Stimulated activated naive CD8-positive, alpha-beta T cell treated with anti-CD3 and anti-CD28 coated beads, Interleukin-15, amount 100 ng/mL, for 72 hours (primary cell): ENCODE results near the gene SLMAP.
"Not testable (repeated sequence)": the region's sequence is repeated elsewhere in the genome, so short reads cannot be mapped to it uniquely, and the experiment has no call there.

ENCODE experiments used
- ATAC-seq: fragments of 150-1000 bp; cut with Tn5 transposase; 2 replicates; pipeline ENCODE4 v1.10.0; 2021; ENCODE audit warnings: mild to moderate bottlenecking, moderate library complexity
- DNase-seq, 2 donors: peaks; one replicate each; pipeline ENCODE4 v3.0.0; 2021 to 2022
- H3K27ac Mint-ChIP-seq, 2 donors: one replicate each; pipeline ENCODE4 v1.8.0; 2022; ENCODE audit warnings: mild to moderate bottlenecking in 2 of 2, mixed read lengths in 2 of 2, moderate library complexity in 2 of 2
- H3K27me3 Mint-ChIP-seq: one replicate; pipeline ENCODE4 v1.8.0; 2022; ENCODE audit warnings: mixed read lengths
- H3K4me1 Mint-ChIP-seq: one replicate; pipeline ENCODE4 v1.8.0; 2022; ENCODE audit warnings: mild to moderate bottlenecking, mixed read lengths
- H3K4me3 Mint-ChIP-seq, 2 donors: one replicate each; pipeline ENCODE4 v1.8.0; 2022; ENCODE audit warnings: mild to moderate bottlenecking in 2 of 2, mixed read lengths in 2 of 2, moderate library complexity in 1 of 2
- H3K9me3 Mint-ChIP-seq, 2 donors: one replicate each; pipeline ENCODE4 v1.8.0; 2022; ENCODE audit warnings: mixed read lengths in 2 of 2

The SLMAP gene

DNA sequence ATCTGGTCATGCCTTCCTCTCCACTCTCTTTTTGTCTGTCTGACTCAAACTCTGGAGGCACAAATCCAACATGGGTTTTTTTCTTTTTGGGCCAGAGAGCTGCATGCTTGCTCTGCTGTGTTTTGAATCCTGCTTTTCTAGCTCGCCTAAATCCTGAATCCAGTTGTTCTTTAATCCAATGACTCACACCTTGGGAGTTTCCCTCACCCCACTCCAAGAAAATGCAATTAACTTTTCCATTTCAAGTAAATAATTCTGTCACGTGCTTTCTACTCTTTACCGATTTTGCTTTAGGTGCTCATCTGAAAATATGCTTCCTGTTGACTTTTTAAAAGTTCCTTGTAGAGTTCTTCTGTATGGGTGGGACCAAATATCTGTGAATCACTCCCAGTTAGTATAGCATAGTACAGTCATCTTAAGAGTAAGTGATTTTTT is 47.6 kb downstream of the SLMAP start:
- Mint-ChIP-seq H3K4me1 (peaks cover 58% of the 10 kb centered on the region), H3K4me3 (peak overlapping the region; percentile 52 to 62), H3K27me3 (no peaks in the 10 kb centered on the region), H3K9me3 (no peaks in the 10 kb centered on the region), H3K27ac (peak overlapping the region; percentile 0 to 14)
- DNase-seq, result no peak
- peak; percentile 86 for ATAC-seq

DNA sequence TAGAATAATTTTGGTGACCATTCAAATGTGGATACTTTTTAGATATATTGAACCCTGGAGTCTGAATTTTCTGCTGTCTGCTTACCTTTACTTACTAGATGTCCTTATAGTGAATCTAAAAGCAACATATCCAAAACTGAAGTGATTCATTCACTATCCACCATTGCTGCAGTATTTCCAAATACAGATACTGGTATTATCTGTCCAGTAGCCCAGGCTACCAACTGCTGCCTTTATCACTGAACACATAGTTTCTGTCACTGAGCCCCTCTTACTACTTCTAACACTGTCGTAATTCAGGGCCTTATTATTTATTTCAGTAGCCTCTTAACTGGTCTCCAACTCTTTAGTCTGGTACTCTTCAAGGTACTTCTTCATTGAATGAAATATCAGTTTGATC is 49.2 kb downstream of the SLMAP start:
- ATAC-seq (no peak), DNase-seq (no peak)
- peaks cover 70% of the 10 kb centered on the region for H3K4me1 Mint-ChIP-seq
- no peaks in the 10 kb centered on the region for H3K9me3 Mint-ChIP-seq
- H3K27me3 Mint-ChIP-seq, result no peaks in the 10 kb centered on the region
- no peak overlapping the region for H3K4me3 Mint-ChIP-seq
- H3K27ac Mint-ChIP-seq, result peak overlapping the region in 1 of 2 donors; percentile 62

DNA sequence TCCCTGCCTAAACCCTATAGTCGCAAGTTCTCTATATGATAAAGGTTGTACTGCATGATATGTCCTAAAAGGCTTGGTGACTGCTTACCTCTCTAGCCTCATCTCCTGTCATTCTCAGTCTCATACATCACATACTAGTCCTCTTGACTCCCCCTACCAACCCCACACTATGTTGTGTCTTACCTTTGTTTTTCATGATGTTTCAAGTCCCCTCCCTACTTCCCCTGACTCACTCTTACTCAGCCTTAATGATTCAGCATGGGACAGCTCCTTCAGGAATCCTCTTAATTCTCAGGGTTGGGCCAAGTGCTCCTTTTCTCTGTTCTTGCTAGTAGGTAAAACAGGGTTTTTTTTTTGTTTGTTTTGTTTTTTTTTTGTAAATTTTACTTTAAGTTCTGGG is 49.6 kb downstream of the SLMAP start:
- Mint-ChIP-seq H3K27ac (no peak overlapping the region), H3K9me3 (no peaks in the 10 kb centered on the region), H3K4me1 (peaks cover 70% of the 10 kb centered on the region), H3K4me3 (no peak overlapping the region), H3K27me3 (no peaks in the 10 kb centered on the region)
- DNase-seq (no peak), ATAC-seq (peak; percentile 72)

DNA sequence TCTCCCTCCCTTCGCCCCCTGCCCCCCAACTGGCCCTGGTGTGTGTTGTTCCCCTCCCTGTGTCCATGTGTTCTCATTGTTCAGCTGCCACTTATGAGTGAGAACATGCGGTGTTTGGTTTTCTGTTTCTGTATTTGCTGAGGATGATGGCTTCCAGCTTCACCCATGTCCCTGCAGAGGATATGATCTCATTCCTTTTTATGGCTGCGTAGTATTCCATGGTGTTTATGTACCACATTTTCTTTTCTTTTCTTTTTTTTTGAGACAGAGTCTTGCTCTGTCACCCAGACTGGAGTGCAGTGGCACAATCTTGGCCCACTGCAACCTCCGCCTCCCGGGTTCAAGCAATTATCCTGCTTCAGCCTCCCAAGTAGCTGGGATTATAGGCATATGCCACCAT is 50.1 kb downstream of the SLMAP start:
- not testable (repeated sequence) for ATAC-seq, H3K9me3 Mint-ChIP-seq, H3K27me3 Mint-ChIP-seq, H3K4me3 Mint-ChIP-seq, H3K27ac Mint-ChIP-seq, DNase-seq
- H3K4me1 Mint-ChIP-seq, result peaks cover 70% of the 10 kb centered on the region

DNA sequence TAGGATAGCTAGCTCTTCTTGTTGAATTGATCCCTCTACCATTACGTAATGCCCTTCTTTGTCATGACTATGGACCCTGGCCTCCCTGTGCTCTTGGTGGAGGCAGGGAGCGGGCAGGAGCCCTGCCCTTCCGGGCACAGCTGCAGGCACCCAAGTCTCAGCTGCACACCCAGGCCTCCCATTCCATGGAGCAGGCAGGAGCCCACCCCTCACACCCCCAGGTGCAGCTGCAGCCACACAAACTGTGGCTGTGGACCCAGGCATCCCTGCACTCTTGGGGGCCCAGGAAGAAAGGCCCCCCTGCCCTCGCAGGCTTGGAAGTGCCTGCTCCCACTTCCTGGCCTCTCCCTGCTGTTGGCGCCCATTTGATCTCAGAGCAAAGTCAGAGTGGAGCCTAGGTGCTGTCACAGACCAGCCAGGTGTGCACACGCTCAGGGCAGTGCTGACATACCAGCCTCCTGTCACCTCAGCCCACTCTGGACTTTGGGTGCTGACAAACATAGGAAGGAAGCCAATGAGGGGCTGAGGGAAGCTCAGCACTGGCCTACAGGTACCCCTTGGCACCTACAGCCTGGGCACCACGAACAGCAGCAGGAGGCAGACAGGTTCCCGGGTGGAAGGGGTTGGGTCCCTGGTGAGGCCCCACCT is 53.0 kb downstream of the SLMAP start:
- ATAC-seq, result no peak
- Mint-ChIP-seq H3K27ac (no peak overlapping the region), H3K9me3 (peaks cover 6 to 7% of the 10 kb centered on the region in 2 donors), H3K4me3 (no peak overlapping the region), H3K4me1 (peaks cover 57% of the 10 kb centered on the region), H3K27me3 (no peaks in the 10 kb centered on the region)
- DNase-seq, result no peak

DNA sequence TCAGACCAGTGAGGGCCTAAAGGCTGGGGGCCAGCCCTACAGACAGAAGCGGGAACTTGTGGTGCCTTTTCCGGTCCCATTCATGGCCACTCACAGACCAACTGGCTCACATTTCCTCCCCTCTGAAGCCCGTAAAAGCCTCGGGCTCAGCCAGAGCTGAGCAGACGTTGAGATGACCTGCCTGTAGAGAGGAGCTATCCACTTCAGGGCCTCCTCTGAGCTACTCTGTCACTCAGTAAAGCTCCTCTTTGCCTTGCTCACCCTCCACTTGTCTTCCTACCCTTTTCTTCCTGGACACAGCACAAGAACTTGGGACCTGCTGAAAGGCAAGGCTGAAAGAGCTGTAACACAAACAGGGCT is 53.5 kb downstream of the SLMAP start:
- H3K4me3 Mint-ChIP-seq, result no peak overlapping the region
- ATAC-seq, result no peak
- peaks cover 6 to 7% of the 10 kb centered on the region in 2 donors for H3K9me3 Mint-ChIP-seq
- peak overlapping the region in 1 of 2 donors; percentile 77 for H3K27ac Mint-ChIP-seq
- peaks cover 57% of the 10 kb centered on the region for H3K4me1 Mint-ChIP-seq
- no peak for DNase-seq
- no peaks in the 10 kb centered on the region for H3K27me3 Mint-ChIP-seq

DNA sequence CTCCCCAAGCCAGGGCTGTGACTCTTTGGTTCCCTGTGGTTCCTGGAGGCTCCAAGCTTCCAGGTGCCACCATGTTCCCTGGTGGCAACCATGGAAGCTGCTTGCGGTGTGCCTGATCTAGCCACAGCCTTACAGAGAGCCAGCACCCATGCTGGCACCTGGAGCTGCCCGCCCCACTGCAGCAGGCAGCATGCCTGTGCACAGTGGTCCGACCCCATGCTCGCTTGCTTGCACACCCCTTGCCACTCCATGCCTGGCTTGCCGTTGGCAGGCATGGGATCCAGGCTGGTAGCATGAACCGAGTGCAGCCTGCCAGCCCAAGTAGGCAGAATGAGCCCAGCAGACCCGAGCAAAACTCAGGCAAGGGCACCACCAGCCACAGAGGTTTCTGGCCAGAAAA is 53.9 kb downstream of the SLMAP start:
- DNase-seq, result no peak
- no peak for ATAC-seq
- H3K9me3 Mint-ChIP-seq, result peaks cover 6 to 7% of the 10 kb centered on the region in 2 donors
- H3K4me1 Mint-ChIP-seq, result peaks cover 57% of the 10 kb centered on the region
- H3K27ac Mint-ChIP-seq, result peak overlapping the region in 1 of 2 donors; percentile 77
- H3K4me3 Mint-ChIP-seq, result no peak overlapping the region
- no peaks in the 10 kb centered on the region for H3K27me3 Mint-ChIP-seq

DNA sequence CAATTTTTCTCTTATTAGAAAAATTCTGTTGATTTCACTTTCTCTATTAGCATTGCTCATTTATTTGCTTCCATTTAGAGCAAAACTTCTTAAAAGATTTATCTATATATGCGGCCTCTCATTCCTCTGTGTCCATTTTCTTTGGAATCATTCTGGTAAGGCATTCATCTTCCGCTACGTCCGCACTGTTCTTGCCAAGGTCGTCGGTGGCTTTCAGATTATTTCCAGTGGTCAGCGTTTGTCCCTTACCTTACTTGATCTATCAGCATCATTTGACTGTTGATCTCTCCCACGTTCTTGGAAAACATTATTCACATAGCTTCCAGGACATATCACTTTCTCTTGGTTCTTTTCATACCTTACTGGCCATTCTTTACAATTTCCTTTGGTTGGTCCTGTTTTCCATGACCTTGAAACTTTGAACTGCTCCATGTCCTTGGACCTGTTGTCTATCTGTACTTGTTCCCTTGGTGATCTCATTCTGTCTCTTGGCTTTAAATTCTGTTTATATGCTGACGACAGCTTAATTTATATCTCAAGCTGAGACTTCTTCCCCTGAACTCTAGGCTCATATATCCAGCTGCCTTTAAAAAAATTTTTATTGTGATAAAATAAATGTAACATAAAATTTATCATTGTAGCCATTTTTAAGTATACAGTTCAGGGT is 54.5 kb downstream of the SLMAP start:
- DNase-seq (no peak), ATAC-seq (no peak)
- Mint-ChIP-seq H3K27me3 (no peaks in the 10 kb centered on the region), H3K27ac (no peak overlapping the region), H3K4me1 (peaks cover 55% of the 10 kb centered on the region), H3K4me3 (no peak overlapping the region), H3K9me3 (peaks cover 6 to 7% of the 10 kb centered on the region in 2 donors)

DNA sequence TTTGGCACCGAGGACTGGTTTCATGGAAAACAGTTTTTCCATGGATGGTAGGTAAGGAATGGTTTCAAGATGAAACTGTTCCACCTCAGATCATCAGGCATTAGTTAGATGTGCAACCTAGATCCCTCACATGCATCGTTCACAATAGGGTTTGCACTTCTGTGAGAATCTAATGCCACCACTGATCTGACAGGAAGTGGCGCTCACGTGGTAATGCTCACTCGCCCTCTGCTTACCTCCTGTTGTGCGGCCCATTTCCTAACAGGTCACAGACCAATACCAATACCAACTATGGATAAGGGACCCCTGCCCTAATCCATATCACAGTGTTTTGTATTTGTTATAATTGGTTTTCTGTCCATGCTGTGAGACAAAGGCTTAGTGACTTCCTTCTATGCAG is 58.9 kb downstream of the SLMAP start:
- Mint-ChIP-seq H3K27me3 (no peaks in the 10 kb centered on the region), H3K27ac (no peak overlapping the region), H3K4me3 (peak overlapping the region in 1 of 2 donors; percentile 61), H3K9me3 (peaks cover 6 to 7% of the 10 kb centered on the region in 2 donors), H3K4me1 (peaks cover 41% of the 10 kb centered on the region)
- ATAC-seq, result peak; percentile 83
- DNase-seq, result peak; percentile 7 to 26

DNA sequence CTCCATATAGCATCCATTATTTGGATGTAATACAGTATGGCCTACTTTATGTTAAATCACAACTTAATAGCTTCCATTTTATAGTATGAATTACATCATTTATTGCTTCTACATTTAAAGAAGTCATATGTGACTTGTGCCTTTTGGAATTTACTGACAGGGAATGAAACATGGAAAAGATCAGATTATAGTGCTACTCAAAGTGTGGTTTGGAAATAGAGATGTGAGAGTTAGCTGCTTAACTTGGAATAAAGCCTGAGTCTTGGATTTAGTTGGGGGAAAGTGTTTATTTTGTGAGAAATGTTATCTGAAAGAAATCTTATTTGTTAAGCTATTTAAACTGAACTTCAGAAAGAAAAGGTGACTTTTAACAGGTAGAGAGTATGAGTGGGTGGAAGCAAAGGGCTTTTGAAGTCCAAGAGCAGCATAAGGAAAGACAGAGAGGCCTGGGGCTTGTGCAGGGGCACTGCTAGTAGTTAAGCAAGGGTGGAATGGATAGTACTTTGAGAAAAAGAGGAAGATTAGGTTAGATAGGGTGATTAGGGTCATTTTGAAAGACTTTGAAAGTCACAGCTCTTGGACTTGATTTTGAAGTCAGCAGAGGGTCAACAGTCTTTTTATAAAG is 60.5 kb downstream of the SLMAP start:
- peaks cover 40% of the 10 kb centered on the region for H3K4me1 Mint-ChIP-seq
- no peak for DNase-seq
- no peak for ATAC-seq
- no peak overlapping the region for H3K4me3 Mint-ChIP-seq
- peak overlapping the region in 1 of 2 donors; percentile 8 for H3K27ac Mint-ChIP-seq
- peaks cover 6 to 7% of the 10 kb centered on the region in 2 donors for H3K9me3 Mint-ChIP-seq
- H3K27me3 Mint-ChIP-seq, result no peaks in the 10 kb centered on the region

DNA sequence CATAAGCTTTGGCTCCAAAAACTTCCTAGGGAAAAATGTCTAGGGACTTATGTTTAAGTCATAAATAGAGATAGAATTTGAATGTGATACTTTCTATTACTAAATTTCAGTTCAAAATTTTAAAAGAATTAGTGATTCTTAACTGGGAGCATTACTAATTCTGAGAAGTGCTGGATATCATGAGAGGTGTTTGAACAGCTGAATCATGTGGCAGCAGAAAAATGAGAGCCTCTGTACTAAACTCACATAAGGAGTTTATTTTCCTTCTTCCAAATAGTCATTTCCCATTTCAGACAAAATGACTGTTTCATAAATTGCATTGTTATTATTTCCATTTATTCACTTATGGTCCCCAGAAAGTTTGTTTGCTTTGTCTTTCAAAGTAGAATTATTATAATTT is 62.7 kb downstream of the SLMAP start:
- H3K27ac Mint-ChIP-seq, result peak overlapping the region in 1 of 2 donors; percentile 68
- ATAC-seq, result no peak
- H3K27me3 Mint-ChIP-seq, result no peaks in the 10 kb centered on the region
- no peaks in the 10 kb centered on the region for H3K9me3 Mint-ChIP-seq
- H3K4me1 Mint-ChIP-seq, result peaks cover 40% of the 10 kb centered on the region
- no peak for DNase-seq
- no peak overlapping the region for H3K4me3 Mint-ChIP-seq

DNA sequence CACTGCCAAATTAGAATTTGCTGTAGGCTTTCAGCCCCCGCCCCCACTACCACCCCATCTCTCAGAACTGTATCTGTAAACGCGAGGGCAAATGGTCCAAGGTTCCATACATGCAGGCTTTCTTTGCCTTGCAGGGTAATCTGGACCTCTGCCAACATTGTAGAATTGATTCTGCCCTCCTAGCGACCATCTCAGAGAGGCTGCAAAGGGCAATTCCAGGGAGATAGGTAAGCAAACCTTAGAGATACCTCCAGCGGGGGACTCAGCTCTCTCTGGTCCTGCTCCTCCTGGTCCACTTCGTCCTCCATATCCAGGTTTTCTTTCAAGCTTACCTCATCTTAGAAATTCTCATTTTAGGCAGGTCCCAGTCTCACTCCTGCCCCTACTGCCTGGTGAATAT is 64.4 kb downstream of the SLMAP start:
- ATAC-seq (no peak), DNase-seq (no peak)
- Mint-ChIP-seq H3K27me3 (no peaks in the 10 kb centered on the region), H3K4me1 (peaks cover 32% of the 10 kb centered on the region), H3K27ac (no peak overlapping the region), H3K9me3 (no peaks in the 10 kb centered on the region), H3K4me3 (no peak overlapping the region)

DNA sequence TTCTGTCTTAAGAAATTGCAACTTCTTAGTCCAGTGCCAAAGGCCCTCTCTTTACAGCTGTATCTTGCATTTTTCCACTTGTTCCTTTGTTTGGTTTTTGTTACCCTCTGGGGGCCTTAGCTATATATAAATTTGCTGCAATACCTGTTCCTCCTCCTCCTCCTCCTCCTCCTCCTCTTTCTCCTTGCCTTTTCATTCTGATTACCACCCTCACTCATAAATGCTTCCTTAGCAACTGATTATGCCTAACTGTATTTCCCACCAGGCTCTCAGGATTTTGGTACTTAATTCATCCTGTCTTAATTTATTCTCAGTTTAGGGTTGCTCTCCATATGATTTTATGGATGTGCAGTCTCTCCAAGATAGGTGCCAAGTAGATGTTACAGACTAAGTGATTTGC is 65.7 kb downstream of the SLMAP start:
- no peaks in the 10 kb centered on the region for H3K9me3 Mint-ChIP-seq
- DNase-seq (no peak), ATAC-seq (no peak)
- no peak overlapping the region for H3K4me3 Mint-ChIP-seq
- H3K27me3 Mint-ChIP-seq, result no peaks in the 10 kb centered on the region
- H3K4me1 Mint-ChIP-seq, result peaks cover 37% of the 10 kb centered on the region
- H3K27ac Mint-ChIP-seq, result no peak overlapping the region

DNA sequence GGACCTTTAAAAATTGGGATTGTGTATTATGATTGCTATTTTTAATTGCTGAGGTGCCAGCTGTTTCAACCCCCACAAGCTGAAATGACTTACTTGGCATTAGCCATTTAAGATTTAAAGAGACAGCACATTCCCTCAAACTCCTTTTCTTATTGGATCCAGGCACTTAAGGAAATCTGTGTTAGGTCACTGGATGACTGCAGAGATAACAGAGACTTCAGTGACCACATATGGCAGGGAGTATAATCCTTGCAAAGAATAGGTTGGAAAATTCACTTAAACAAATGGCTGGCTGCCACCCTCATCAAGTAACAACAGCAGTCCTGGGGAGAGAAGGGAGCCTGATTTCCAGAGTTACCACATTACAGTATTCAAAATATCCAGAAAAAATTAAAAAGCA is 66.6 kb downstream of the SLMAP start:
- DNase-seq (no peak), ATAC-seq (no peak)
- H3K4me3 Mint-ChIP-seq, result no peak overlapping the region
- no peak overlapping the region for H3K27ac Mint-ChIP-seq
- peaks cover 30% of the 10 kb centered on the region for H3K4me1 Mint-ChIP-seq
- no peaks in the 10 kb centered on the region for H3K27me3 Mint-ChIP-seq
- no peaks in the 10 kb centered on the region for H3K9me3 Mint-ChIP-seq

DNA sequence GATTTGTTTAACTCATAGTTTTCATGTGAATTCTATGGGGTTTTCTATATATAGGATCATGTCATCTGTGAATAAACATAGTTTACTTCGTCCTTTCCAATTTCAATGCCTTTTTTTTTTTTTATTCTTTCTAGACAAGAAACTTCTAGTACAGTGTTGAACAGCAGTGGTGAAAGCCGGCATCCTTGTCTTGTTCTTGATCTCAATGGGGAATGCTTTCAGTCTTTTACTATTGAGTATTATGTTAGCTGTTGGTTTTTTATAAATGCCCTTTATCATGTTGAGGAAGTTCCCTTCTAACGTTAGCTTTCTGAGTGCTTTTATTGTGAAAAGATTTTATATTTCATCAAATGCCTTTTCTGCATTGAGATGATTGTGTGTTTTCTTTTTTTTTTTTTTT is 69.0 kb downstream of the SLMAP start:
- H3K27me3 Mint-ChIP-seq, result no peaks in the 10 kb centered on the region
- ATAC-seq, result no peak

DNA sequence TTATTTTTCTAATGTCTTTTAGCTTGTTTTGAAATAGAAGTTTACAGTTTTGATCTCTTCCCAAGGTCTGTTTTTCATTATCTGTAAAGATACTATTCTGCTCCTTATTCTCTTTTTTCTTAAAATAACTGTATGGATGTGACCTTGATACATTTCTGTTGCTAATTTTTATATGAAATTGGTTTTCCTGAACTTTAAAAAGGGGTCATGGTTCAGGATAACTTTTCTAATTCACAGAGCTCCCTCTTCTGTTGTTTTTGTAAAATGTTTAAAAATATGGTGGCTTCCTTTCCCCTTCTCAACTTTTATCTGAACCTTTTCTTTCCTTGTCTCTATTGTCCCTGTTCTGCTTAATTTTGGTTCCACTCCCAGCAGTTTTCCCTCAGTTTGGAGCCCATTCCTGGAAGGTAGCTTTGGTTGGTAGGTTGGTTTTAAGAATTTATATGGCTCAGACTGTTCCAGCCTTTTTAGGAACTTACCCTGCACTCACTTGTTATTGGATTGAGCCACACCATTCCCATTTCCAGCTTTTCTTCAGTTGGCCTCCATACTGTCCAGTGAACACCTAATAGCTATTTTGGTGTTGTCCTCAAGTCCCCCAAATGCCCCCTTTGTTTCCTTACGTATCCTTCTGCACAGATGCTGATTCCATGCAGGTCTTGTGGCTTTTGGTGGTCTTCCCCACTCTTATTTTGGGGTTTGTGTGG is 70.3 kb downstream of the SLMAP start:
- Mint-ChIP-seq H3K4me1 (peaks cover 16% of the 10 kb centered on the region), H3K27me3 (no peaks in the 10 kb centered on the region), H3K9me3 (no peaks in the 10 kb centered on the region), H3K4me3 (no peak overlapping the region), H3K27ac (peak overlapping the region in 1 of 2 donors; percentile 43)
- ATAC-seq, result no peak
- no peak for DNase-seq

More for the DNA sequence above, 69.0 kb downstream of the SLMAP start:
- Mint-ChIP-seq H3K27ac (no peak overlapping the region), H3K4me1 (peaks cover 16% of the 10 kb centered on the region), H3K4me3 (no peak overlapping the region), H3K9me3 (no peaks in the 10 kb centered on the region)
- no peak for DNase-seq
